Subcutaneous adipose tissue (tissue), 4 donors: ENCODE results near the gene EPAS1. TPM values are rescaled to one million over a fixed set of nuclear protein-coding genes. Genes with fewer than 3 reads are reported as not detected.

Experiments used
- total RNA-seq, 4 donors: library from RNA; depleted of rRNA; stranded (reverse); fragments of >200 nt; gene quantifications; one replicate each; pipeline ENCODE4 v1.1.0, GENCODE V29; 2016
- TF ChIP-seq, protein P1 (sequence below): fragments of 450-650 bp; IDR thresholded peaks from one replicate; pipeline ENCODE4 v1.5.1; 2016; ENCODE audit warnings: low read depth, mild to moderate bottlenecking, control low read depth, antibody characterized with exemption, moderate library complexity

Gene EPAS1
- total RNA-seq, 4 donors from 2014 or later: 168 to 1,000 (median 337) TPM

DNA sequence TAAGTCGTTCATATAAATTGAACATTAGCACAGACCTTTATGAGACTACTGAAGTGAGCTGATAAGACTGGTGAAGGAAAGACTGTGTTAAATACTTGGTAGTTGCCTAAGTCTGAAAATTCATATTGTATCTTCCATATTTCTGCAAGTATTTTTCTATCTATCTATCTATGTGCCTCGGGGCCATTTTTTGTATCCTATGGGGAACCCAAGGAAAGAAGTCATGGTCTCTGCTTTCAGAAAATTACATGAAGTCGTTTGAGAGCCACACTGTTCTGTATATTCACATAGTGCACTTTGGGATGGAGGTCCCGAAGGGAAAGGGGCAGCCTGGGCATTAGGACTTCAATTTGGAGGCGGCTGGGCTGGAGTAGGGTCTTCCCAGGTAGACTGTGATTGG, 89.6 kb downstream of the EPAS1 start:
- TF ChIP-seq, protein P1, sequence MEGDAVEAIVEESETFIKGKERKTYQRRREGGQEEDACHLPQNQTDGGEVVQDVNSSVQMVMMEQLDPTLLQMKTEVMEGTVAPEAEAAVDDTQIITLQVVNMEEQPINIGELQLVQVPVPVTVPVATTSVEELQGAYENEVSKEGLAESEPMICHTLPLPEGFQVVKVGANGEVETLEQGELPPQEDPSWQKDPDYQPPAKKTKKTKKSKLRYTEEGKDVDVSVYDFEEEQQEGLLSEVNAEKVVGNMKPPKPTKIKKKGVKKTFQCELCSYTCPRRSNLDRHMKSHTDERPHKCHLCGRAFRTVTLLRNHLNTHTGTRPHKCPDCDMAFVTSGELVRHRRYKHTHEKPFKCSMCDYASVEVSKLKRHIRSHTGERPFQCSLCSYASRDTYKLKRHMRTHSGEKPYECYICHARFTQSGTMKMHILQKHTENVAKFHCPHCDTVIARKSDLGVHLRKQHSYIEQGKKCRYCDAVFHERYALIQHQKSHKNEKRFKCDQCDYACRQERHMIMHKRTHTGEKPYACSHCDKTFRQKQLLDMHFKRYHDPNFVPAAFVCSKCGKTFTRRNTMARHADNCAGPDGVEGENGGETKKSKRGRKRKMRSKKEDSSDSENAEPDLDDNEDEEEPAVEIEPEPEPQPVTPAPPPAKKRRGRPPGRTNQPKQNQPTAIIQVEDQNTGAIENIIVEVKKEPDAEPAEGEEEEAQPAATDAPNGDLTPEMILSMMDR: no peak

DNA sequence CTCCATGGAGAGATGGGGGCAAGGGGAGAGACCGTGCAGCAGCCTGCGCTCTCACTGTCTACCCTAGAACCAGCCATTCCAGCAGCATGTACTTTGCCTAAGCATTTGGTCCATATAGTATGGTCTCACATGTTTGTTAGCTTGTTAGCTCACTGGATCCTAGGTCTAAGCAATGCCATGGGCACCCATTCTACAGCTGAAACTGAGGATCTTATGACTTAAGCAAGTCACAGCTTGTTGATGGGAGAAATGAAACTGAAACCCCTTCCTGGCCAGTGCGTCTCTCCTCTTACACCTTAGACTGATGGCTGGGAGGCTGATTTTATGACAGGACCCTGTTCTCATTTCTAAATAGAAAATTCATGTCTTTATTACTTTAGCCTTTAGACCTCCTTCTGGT, 90.1 kb downstream of the EPAS1 start:
- TF ChIP-seq, protein P1: no peak

DNA sequence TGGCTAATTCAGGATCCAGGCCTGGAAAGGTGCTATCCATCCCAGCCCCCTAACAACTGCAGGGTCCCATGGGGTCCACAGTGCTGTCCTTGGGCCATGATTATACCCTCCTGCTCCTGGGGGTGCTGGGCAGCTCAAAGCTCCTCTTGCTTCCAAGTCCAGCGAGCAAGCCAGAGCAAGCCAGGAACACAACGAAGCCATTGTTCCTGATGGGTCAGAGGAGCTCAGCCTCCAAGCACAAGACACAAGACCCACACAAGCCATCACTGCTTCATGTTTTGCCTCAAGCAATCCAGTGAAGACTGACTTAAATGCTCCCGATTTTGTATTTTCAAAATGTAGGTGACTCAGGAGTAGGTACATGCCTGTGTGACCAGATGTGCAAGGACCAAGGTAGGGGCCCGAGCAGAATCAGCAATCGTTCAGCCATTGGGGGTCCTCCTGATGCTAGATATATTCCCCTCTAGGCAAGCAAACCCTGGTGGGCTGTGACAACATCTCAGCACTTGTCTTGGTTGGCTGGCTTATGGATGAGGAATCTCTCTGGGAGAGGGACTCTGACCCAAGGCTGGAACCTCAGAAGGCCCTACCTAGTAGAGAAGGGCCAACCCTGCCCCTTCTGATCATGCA, 90.8 kb downstream of the EPAS1 start:
- TF ChIP-seq, protein P1: no peak

DNA sequence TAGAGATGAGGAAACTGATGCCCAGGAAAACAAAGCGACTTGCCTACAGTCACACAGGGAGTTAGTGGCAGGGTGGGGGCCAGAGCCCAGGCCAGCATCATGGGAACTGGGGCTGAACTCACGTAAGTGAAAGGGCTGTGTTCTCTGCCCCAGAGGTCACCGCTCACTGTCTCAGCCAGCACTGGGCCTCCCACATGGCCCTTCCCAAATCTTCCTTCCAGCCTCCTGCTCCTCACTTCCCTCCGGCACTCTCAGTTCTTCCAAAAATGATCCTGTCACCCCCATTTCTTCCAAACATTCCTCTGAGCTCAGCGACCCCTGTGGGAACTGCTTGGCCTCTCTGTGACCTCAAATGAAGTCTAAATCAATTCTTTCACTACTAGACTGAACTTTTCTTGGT, 91.7 kb downstream of the EPAS1 start:
- TF ChIP-seq, protein P1: no peak

DNA sequence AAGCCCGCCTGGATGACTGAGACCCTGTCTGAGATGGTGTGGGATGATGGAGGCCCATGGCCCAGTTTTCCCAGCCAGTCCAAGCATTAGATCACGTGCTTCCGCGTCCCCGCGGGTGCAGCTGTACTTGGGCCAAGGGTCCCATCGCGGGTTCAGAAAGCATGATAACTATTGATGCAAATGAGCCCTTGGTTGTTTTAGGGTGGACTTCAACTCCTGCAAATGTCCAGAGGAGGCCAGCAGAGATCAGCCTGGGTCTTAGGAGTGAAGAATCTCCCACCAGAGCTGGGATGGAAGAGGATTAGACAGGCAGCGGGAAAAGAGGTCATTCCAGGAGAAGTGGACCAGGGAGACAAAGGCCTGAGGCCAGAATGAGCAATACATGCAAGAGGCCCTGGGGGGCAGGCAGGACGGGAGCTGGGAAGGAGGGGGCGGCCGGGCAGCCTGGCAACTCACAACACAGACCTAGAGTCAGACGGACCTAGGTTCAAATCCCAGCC, 92.3 kb downstream of the EPAS1 start:
- TF ChIP-seq, protein P1: no peak

DNA sequence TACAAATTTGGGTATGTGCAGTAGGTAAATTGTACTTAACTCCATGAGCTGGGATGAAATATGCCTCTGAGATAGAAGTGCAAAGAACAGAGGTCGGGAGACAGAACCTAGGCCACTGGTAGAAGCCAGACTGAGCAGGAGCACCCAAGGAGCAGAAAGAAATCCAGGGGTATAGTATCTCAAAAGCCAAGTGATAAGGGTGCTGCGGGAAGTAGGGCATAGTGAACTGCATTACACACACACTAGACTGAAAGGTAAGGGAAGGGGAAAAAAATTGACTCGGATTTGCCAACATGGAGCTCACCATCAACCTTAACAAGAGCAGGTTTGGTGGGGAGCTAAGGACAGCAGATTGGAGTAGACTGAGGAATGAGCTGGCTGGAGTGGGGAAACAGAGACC, 92.8 kb downstream of the EPAS1 start:
- TF ChIP-seq, protein P1: no peak

DNA sequence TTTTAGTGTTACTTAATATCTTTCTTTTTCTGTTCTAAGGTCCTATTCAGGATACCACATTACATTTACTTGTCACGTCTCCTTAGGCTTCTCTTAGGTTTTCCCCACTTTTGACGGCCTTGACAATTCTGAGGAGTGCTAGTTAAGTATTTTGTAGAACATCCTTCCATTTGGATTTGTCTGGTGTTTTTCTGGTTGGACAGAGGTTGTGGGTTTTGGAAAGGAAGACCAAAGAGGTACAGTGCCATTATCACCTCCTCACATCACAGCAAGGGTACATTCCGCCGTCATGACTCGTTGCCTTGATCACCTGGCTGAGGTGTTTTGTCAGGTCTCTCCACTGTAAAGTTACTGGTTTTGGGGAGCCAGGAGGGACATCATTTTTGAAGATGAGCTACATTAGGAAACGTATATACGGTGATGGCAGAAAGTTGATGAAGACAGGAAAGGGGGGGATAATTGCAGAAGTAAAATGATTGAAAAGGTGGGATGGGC, 93.7 kb downstream of the EPAS1 start:
- TF ChIP-seq, protein P1: no peak
